ENCODE measurements around the gene ADRA2A. TPM values are rescaled to one million over a fixed set of nuclear protein-coding genes. Genes with fewer than 3 reads are reported as not detected.

Gene ADRA2A
- total RNA-seq, 1 experiment from 2014 or later: 0.05 TPM

GRCh38 chr10:111113238-111113960, 36.6 kb downstream of the ADRA2A start:
- intact Hi-C loops (cut with micrococcal nuclease; ENCODE audit: unreplicated experiment): no loop called here
- POLR2A ChIA-PET: no interaction called here
- H3K4me3 ChIP-seq (ENCODE audit: low read depth in 2 of 2, low read length in 2 of 2): no peak overlapping the region
- H3K27me3 ChIP-seq (ENCODE audit: control insufficient read depth, insufficient read depth, low read length): no peaks in the 10 kb centered on the region
- DNase-seq (ENCODE audit: low read depth, low spot score): no peak
- no peak overlapping the region for H3K27ac ChIP-seq (ENCODE audit: low read length)
- in situ Hi-C loops (cut with HindIII; ENCODE audit: low pct_unique_long_range_greater_than_20kb, low sequenced_read_pairs): no loop called here
- CTCF ChIA-PET: no interaction called here
- H3K9me3 ChIP-seq (ENCODE audit: control insufficient read depth, insufficient read depth, low read depth, low read length): no peaks in the 10 kb centered on the region
- BruUV-seq (replicated peaks): no TSS peak
- no peaks in the 10 kb centered on the region for H3K4me1 ChIP-seq (ENCODE audit: control insufficient read depth, insufficient read depth, low read length)
- no peaks in the 10 kb centered on the region for H3K36me3 ChIP-seq (ENCODE audit: control insufficient read depth, insufficient read depth, low read length)
- no peak for TF ChIP-seq REST (IDR thresholded peaks at IDR 0.05; ENCODE audit: insufficient read depth in 1 of 2, low read depth in 2 of 2, low read length in 1 of 2)
- TF ChIP-seq POLR2AphosphoS5 (IDR thresholded peaks at IDR 0.05; ENCODE audit: low read depth, low read length): no peak
- TF ChIP-seq TCF7L2 (IDR thresholded peaks at IDR 0.05; ENCODE audit: low read depth, low read length): no peak
- no peak for TF ChIP-seq CTCF (IDR thresholded peaks at IDR 0.05)
- no peak for TF ChIP-seq SIN3A (IDR thresholded peaks at IDR 0.05; ENCODE audit: borderline replicate concordance, insufficient read depth, low read depth, low read length)
- ATAC-seq: no peak

- TF ChIP-seq REST (IDR thresholded peaks at IDR 0.05; ENCODE audit: insufficient read depth in 1 of 2, low read depth in 2 of 2, low read length in 1 of 2) (no peak), SIN3A (IDR thresholded peaks at IDR 0.05; ENCODE audit: borderline replicate concordance, insufficient read depth, low read depth, low read length) (no peak), POLR2AphosphoS5 (IDR thresholded peaks at IDR 0.05; ENCODE audit: low read depth, low read length) (no peak), CTCF (IDR thresholded peaks at IDR 0.05) (no peak), TCF7L2 (IDR thresholded peaks at IDR 0.05; ENCODE audit: low read depth, low read length) (no peak)
- H3K4me3 ChIP-seq (ENCODE audit: low read depth in 2 of 2, low read length in 2 of 2): no peak overlapping the region
- H3K36me3 ChIP-seq (ENCODE audit: control insufficient read depth, insufficient read depth, low read length): no peaks in the 10 kb centered on the region
- BruUV-seq (replicated peaks): no TSS peak
- ChIA-PET CTCF (no interaction called here), POLR2A (no interaction called here)
- in situ Hi-C loops (cut with HindIII; ENCODE audit: low pct_unique_long_range_greater_than_20kb, low sequenced_read_pairs) (no loop called here), intact Hi-C loops (cut with micrococcal nuclease; ENCODE audit: unreplicated experiment) (no loop called here)
- ATAC-seq: no peak
- no peak for DNase-seq (ENCODE audit: low read depth, low spot score)
- no peaks in the 10 kb centered on the region for H3K4me1 ChIP-seq (ENCODE audit: control insufficient read depth, insufficient read depth, low read length)
- H3K27me3 ChIP-seq (ENCODE audit: control insufficient read depth, insufficient read depth, low read length): no peaks in the 10 kb centered on the region
- H3K27ac ChIP-seq (ENCODE audit: low read length): no peak overlapping the region
- H3K9me3 ChIP-seq (ENCODE audit: control insufficient read depth, insufficient read depth, low read depth, low read length): no peaks in the 10 kb centered on the region
These were observed 37.3 kb downstream of the ADRA2A start for GRCh38 chr10:111113961-111114757.

All from Panc1 (cell line).